Stimulated activated naive CD8-positive, alpha-beta T cell treated with anti-CD3 and anti-CD28 coated beads, Interleukin-15, amount 100 ng/mL, for 72 hours (primary cell): ENCODE measurements around the gene RFX8.

ENCODE experiments used
- ATAC-seq: fragments of 150-1000 bp; cut with Tn5 transposase; 2 replicates; pipeline ENCODE4 v1.10.0; 2021; ENCODE audit warnings: mild to moderate bottlenecking, moderate library complexity
- DNase-seq, 2 donors: peaks; one replicate each; pipeline ENCODE4 v3.0.0; 2021 to 2022
- H3K27ac Mint-ChIP-seq, 2 donors: one replicate each; pipeline ENCODE4 v1.8.0; 2022; ENCODE audit warnings: mild to moderate bottlenecking in 2 of 2, mixed read lengths in 2 of 2, moderate library complexity in 2 of 2
- H3K27me3 Mint-ChIP-seq: one replicate; pipeline ENCODE4 v1.8.0; 2022; ENCODE audit warnings: mixed read lengths
- H3K4me1 Mint-ChIP-seq: one replicate; pipeline ENCODE4 v1.8.0; 2022; ENCODE audit warnings: mild to moderate bottlenecking, mixed read lengths
- H3K4me3 Mint-ChIP-seq, 2 donors: one replicate each; pipeline ENCODE4 v1.8.0; 2022; ENCODE audit warnings: mild to moderate bottlenecking in 2 of 2, mixed read lengths in 2 of 2, moderate library complexity in 1 of 2
- H3K9me3 Mint-ChIP-seq, 2 donors: one replicate each; pipeline ENCODE4 v1.8.0; 2022; ENCODE audit warnings: mixed read lengths in 2 of 2

RFX8 gene

DNA sequence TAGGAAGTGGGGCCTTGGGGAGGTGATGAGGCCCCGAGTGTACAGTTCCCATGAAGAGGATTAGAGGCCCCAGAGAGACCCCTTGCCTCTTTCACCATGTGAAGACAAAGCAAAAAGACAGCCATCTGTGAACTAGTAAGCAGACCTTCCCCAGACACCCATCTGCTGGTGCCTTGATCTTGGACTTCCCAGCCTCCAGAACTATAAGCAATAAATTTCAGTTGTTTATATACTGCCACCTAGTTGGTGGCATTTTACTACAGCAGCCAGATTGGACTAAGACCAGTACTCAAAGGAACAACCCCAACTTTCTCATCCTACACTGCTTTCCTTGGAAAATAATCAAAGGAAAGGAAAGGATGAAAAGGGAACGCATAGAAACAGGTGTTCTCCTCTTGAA is 59.7 kb downstream of the RFX8 start:
- Mint-ChIP-seq H3K9me3 (peaks cover 0 to 8% of the 10 kb centered on the region in 2 donors), H3K4me3 (no peak overlapping the region), H3K4me1 (no peaks in the 10 kb centered on the region), H3K27ac (peak overlapping the region in 1 of 2 donors; percentile 23), H3K27me3 (peaks cover 10% of the 10 kb centered on the region)
- no peak for DNase-seq
- ATAC-seq = no peak

DNA sequence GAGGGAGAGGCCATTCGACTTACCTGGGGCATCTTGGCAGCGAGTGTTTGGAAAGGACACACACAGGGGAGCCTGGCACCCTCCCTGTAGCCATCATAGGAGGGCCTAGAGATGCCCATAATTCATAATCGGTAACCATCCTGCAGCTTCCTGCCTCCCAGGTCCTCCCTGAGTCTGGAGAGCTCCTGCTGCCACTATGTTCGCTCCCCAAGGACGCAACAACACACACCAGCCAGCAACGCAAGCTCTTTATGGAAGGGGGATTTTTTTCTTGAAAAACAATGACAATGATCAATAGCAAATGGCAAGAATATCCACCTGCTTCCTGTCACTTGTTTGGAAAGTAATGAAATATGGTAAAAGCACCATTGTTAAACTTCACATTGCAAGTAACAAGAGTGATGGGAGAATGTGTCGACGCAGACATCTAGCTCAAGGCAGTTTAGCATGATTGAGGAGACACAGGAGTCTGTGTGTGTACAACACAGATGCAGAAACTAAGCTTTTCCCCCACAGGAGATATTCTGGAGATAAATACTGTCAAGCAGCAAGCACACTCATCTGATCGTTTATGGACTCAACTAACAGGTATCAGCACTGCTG is 62.7 kb downstream of the RFX8 start:
- Mint-ChIP-seq H3K4me1 (no peaks in the 10 kb centered on the region), H3K27me3 (peaks cover 10% of the 10 kb centered on the region), H3K4me3 (no peak overlapping the region), H3K9me3 (peaks cover 0 to 8% of the 10 kb centered on the region in 2 donors), H3K27ac (no peak overlapping the region)
- DNase-seq (no peak), ATAC-seq (no peak)

DNA sequence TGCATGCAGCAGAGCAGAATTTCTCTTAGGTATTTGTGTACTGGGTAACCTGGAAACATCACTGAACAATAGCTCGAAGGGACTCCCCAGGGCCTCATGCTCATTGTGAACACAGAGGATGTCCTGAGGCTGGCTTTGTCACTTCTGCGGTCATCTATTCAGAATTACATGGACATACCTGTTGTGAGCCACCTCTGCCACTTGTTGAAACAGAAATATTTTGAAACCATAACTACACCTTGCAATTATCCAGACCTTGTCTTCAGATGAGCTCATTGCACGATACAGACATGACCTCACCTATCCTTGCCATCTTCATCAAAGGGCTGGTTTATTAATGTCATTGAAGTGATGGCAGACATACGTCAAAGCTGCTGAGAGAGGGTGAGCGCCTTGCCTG is 64.2 kb downstream of the RFX8 start:
- Mint-ChIP-seq H3K27ac (no peak overlapping the region), H3K4me3 (no peak overlapping the region), H3K9me3 (peaks cover 0 to 8% of the 10 kb centered on the region in 2 donors), H3K4me1 (no peaks in the 10 kb centered on the region), H3K27me3 (peaks cover 3% of the 10 kb centered on the region)
- no peak for ATAC-seq
- no peak for DNase-seq

DNA sequence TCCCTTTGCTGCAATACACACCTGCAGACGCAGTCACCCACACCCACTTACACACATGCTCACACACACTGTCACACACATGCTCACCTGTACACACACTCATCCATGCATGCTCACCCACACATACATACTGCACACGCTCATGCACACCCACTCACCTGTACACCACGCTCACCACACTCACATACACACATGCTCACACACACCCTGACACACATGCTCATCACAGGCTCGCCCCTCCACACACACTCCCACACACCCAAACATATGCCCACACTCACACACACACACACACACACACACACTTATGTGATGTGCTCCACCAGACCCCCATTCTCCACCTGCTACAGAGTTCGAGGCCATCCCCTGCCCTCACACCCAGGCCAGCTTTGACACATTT is 64.8 kb downstream of the RFX8 start:
- Mint-ChIP-seq H3K4me3 (no peak overlapping the region), H3K4me1 (no peaks in the 10 kb centered on the region), H3K9me3 (peaks cover 0 to 5% of the 10 kb centered on the region in 2 donors), H3K27me3 (no peaks in the 10 kb centered on the region), H3K27ac (peak overlapping the region in 1 of 2 donors; percentile 42)
- DNase-seq (no peak), ATAC-seq (no peak)

DNA sequence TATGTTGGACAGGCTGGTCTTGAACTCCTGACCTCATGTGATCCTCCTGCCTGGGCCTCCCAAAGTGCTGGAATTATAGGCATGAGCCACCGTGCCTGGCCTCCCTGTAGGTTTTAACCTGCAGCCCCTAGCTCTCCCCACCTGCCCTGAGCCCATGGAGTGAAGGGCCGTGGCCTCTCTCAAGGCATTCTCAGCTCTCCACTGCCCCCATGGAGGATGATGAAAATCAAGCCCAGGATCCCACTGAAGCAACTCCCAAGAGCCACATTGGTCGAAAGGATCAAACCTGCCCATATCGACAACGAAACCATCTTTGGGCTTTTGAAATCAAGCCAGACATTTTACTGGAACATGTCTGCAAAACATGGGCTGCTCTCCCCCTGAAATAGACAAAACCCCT is 65.2 kb downstream of the RFX8 start:
- ATAC-seq = no peak
- H3K4me3 Mint-ChIP-seq = no peak overlapping the region
- peaks cover 0 to 1% of the 10 kb centered on the region in 2 donors for H3K9me3 Mint-ChIP-seq
- DNase-seq = no peak
- no peaks in the 10 kb centered on the region for H3K4me1 Mint-ChIP-seq
- H3K27ac Mint-ChIP-seq = no peak overlapping the region
- H3K27me3 Mint-ChIP-seq = no peaks in the 10 kb centered on the region

DNA sequence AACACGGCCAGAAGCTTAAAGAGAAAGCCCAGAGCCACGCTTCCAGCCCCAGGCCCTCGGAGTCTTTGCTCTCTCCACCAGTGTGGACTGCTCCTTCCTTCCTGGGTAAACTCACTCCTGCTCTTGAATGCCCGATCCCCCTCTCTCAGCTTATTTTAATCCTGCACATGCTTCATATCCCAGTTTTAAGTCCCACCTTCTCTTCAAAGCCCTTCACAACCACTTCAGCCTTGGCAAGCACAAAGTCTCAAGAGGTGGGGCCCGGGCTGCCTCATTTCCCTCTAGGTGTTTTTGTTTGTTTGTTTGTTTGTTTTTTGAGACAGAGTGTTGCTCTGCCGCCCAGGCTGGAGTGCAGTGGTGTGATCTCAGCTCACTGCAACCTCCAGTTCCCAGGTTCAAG is 66.0 kb downstream of the RFX8 start:
- DNase-seq = no peak
- ATAC-seq = no peak
- H3K4me1 Mint-ChIP-seq = no peaks in the 10 kb centered on the region
- no peaks in the 10 kb centered on the region for H3K9me3 Mint-ChIP-seq
- no peak overlapping the region for H3K27ac Mint-ChIP-seq
- no peaks in the 10 kb centered on the region for H3K27me3 Mint-ChIP-seq
- H3K4me3 Mint-ChIP-seq = no peak overlapping the region

DNA sequence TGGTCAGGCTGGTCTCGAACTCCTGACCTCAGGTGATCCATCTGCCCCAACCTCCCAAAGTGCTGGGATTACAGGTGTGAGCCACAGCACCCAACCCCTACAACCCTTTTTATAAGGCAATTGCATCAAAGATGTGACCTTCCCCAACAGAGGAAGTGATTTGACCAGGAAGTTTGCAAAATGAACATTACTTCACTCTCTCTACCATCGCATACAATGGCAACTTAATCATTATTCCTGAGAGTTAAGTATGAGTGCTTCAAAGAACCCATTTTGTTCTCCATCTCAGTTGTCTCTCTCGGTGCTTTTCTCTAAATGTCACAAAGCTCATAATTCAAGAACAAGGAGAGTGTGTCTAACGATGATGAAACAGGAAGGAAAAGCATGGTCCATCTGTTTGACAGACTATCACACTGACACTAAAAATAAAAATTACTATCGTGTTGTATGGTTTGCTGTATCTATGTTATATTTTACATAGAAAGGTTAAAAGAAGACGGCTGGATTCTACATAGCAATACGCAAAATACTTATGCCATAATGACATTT is 69.5 kb downstream of the RFX8 start:
- peaks cover 32% of the 10 kb centered on the region for H3K27me3 Mint-ChIP-seq
- H3K27ac Mint-ChIP-seq = no peak overlapping the region
- H3K4me1 Mint-ChIP-seq = peaks cover 6% of the 10 kb centered on the region
- no peak for ATAC-seq
- no peaks in the 10 kb centered on the region for H3K9me3 Mint-ChIP-seq
- no peak for DNase-seq
- H3K4me3 Mint-ChIP-seq = no peak overlapping the region

DNA sequence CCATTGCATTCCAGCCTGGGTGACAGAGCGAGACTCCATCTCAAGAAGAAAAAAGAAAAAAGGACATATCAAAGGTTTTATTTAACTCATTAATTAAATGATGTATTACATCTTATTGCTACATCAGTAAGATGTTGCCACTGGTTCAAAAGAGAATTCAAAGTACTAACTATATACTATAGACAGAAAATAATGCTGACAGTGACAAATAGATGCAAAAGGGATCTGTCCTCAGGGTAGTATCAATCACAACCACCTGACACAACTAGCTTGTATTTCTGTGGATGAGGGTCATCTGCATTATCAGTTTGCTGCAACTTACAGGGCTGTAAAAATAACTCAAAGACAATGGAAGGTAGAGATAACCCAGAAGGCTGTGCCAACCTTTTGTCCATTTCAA is 71.2 kb downstream of the RFX8 start:
- DNase-seq = no peak
- peaks cover 48% of the 10 kb centered on the region for H3K27me3 Mint-ChIP-seq
- H3K4me1 Mint-ChIP-seq = peaks cover 6% of the 10 kb centered on the region
- no peak overlapping the region for H3K4me3 Mint-ChIP-seq
- H3K27ac Mint-ChIP-seq = no peak overlapping the region
- ATAC-seq = no peak
- H3K9me3 Mint-ChIP-seq = no peaks in the 10 kb centered on the region

DNA sequence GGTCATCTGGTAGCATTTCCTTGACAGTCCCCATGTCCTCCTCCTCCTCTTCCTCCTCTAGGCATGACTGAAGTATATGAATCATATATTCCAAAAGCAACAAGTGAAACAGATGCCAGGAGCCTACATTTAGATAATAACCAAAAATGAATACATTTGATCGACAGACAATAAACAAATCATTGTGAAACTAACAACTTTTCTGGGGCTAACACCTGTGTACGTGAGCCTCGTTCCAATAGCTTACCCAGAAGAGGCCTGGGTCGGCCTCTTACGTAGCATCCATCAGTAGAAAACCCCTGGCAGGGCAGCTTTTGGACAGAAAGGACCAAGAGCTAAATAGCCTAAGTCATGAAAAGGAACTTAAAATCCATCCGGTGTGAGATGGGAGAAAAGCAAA is 72.3 kb downstream of the RFX8 start:
- Mint-ChIP-seq H3K4me3 (no peak overlapping the region), H3K4me1 (peaks cover 6% of the 10 kb centered on the region), H3K27ac (no peak overlapping the region), H3K9me3 (no peaks in the 10 kb centered on the region), H3K27me3 (peaks cover 56% of the 10 kb centered on the region)
- DNase-seq = no peak
- peak; percentile 43 for ATAC-seq

DNA sequence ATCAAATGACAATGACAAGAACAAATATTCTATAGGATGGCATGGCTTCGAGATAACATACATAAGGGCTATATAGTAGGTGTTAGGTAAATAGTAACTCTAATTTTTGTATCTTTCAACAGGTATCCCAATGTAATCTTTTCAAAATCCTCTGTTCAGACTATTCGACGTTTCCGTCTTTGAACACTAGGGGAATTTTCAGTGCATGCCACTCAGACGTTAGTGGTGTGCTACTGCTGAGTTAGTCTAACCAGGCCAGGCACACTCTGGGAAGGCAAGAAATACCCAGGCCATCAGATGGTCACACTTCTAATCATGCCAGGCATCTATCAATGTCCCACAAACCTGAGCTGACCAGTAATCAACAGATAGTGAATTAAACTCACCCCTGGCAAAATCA is 73.0 kb downstream of the RFX8 start:
- Mint-ChIP-seq H3K9me3 (no peaks in the 10 kb centered on the region), H3K4me3 (no peak overlapping the region), H3K27me3 (peaks cover 62% of the 10 kb centered on the region), H3K27ac (no peak overlapping the region), H3K4me1 (peaks cover 6% of the 10 kb centered on the region)
- no peak for DNase-seq
- no peak for ATAC-seq

DNA sequence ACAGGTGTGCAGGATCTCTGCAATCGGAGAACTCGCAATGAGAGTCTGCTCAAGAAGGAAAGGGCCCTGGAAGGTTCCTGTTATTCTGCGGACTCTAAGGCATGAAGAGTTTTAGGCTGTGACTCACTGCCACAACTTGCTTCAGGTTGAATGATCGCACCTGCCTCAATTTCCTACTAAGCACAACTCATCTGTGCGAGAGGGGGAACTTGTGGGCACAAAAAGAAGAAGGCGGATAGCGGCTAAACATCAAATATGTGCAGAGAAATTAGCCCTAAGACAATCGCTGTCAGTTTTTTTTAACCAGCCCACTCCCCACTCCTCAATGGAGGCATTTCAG is 73.6 kb downstream of the RFX8 start:
- peaks cover 63% of the 10 kb centered on the region for H3K27me3 Mint-ChIP-seq

DNA sequence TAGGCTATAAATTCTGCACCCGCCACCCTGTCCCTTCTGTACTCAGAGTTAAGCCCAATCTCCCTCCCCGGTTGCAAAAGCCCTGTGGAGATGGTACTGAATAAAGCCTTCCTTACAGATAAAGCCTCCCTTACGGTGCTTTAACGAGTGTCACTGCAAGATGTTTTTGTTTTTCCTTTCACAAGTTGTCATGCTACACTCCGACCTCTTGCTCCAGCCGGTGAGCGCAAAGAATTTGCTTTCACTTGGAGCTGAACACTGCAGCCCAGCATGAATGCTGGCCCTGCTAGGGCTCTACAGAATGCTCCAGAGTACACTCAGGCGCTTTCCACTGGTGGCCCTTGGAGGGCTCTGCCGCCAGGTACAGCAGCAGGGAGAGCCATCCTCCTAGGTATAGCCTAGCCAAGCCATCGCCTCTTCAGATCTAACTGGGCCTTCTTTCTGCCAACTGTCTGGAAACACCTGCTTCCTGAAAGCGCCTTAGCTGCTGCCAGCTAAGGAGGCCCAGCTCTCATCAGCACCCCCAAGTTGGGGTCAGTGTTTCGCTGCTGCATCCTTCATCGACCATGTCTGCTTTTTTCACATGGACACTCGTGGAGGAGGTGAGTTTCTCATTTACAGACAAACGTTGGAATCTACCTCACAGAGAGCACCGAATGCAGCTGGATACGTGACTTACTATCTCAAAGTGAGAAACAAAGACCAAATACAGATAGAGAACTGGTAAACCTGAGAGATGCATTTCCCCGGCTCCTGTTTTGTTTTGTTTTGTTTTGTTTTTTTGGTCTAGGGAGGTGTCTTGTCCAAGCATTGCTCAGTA is 74.2 kb downstream of the RFX8 start:
- DNase-seq = no peak
- no peak overlapping the region for H3K4me3 Mint-ChIP-seq
- no peak overlapping the region for H3K27ac Mint-ChIP-seq
- H3K4me1 Mint-ChIP-seq = peaks cover 6% of the 10 kb centered on the region
- H3K9me3 Mint-ChIP-seq = no peaks in the 10 kb centered on the region
- ATAC-seq = no peak
- H3K27me3 Mint-ChIP-seq = peaks cover 68% of the 10 kb centered on the region

More for the DNA sequence above, 73.6 kb downstream of the RFX8 start:
- Mint-ChIP-seq H3K4me1 (peaks cover 6% of the 10 kb centered on the region), H3K9me3 (no peaks in the 10 kb centered on the region), H3K27ac (no peak overlapping the region), H3K4me3 (no peak overlapping the region)
- no peak for ATAC-seq
- DNase-seq = no peak

DNA sequence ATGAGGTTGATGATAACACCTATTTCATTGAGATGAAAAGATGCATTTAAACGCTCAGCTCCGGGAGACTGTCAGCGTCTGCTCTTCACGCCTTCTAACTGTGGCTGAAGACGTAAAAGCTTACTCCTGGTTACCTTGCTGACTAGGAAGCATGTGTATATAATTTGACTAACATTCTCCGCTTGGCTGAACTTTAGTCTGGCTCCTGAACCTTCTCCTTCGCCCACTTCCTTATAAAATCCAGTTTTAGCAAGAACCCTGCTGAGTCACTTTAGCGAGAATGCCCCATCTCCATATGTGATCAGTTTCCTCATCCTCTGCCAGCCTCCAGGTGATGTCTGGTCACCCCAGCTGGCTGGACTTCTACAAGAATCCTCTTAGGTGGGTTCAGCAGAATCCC is 74.9 kb downstream of the RFX8 start:
- no peak overlapping the region for H3K27ac Mint-ChIP-seq
- DNase-seq (no peak), ATAC-seq (no peak)
- no peak overlapping the region for H3K4me3 Mint-ChIP-seq
- H3K4me1 Mint-ChIP-seq = peaks cover 6% of the 10 kb centered on the region
- H3K27me3 Mint-ChIP-seq = peaks cover 70% of the 10 kb centered on the region
- no peaks in the 10 kb centered on the region for H3K9me3 Mint-ChIP-seq

DNA sequence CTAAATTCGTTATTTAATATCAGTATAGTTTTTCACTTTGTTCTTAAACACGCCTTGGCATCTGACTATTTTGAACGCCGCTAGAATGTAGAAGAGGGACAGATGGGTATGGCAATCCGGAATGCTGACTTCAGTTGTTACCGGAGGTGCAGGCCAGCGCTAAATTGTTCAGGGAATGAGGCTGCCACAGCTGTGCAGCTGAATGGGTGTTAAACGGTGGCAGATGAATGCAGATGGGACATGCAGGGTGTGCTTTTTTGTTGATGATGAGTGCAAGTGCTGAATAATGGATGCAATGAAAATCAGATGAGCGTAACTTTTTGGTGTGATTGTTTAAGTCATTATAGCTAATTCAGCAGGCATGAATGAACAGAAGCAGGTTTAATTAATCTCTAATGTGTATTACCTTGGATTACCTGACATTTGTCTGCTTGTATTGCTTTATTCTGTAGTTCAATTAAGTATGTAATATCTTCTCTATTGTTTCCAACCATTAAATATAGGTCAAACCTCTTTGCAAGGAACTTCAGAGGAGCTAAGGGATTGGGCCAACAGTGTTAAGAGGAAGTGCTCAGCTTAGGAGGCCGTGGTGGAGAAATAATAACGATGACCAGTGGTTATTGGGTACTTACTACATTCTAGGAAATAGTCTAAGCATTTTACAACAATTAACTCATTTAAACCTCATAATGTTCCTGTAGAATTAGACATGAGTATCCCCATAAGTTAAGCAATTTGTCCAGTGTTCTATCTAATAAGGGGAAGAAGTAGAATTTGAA is 75.7 kb downstream of the RFX8 start:
- DNase-seq (no peak), ATAC-seq (no peak)
- Mint-ChIP-seq H3K27ac (no peak overlapping the region), H3K27me3 (peaks cover 78% of the 10 kb centered on the region), H3K9me3 (no peaks in the 10 kb centered on the region), H3K4me3 (no peak overlapping the region), H3K4me1 (peaks cover 6% of the 10 kb centered on the region)

DNA sequence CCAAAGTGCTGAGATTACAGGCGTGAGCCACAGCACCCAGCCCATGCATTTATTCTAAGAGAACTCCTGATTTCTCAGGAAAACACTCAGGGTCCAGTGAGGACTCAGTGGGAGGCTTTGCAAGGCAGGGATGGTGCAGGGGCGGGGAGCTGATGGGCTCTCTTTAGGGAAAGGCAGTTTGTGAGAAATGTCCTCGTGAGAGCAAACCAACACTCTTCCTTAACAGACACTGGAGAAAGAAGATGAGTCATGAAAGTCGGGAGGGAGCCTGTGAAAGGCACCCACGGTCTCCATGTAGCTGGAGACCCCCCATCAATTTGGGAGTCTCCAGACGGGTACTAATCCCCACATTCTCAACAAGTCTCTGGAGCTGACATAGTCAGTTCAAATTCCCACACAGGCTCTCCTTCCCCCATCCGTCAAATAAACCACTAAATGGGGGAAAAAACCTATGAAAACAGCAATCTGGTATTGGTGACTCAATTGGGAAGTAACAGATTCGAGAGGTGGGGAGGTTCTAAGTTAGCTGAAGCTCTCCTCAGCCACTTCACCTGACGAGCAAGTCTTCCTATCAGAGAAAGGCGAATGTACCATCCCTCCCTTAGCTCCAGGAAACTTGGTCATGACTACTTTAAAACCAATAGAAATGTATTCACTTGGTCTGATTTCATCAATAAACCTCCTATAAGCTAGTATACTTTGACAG is 76.6 kb downstream of the RFX8 start:
- no peaks in the 10 kb centered on the region for H3K9me3 Mint-ChIP-seq
- H3K4me1 Mint-ChIP-seq = peaks cover 6% of the 10 kb centered on the region
- DNase-seq (no peak), ATAC-seq (no peak)
- H3K27me3 Mint-ChIP-seq = peaks cover 75% of the 10 kb centered on the region
- no peak overlapping the region for H3K27ac Mint-ChIP-seq
- H3K4me3 Mint-ChIP-seq = no peak overlapping the region
